Osteoblast (primary cell): Measurements from ENCODE around the gene SLC48A1. TPM values are rescaled to one million over a fixed set of nuclear protein-coding genes. Genes with fewer than 3 reads are reported as not detected.

Experiments
- DNase-seq: peaks from one replicate; pipeline ENCODE4 v3.0.0; 2011; ENCODE audit warnings: low spot score, mixed read lengths; ENCODE audit not compliant: insufficient read length; ENCODE audit errors: missing footprints
- H2AFZ ChIP-seq: 2 replicates; pipeline ENCODE4 v1.6.0; 2011; ENCODE audit warnings: mild to moderate bottlenecking, low read length
- H3K27ac ChIP-seq: 2 replicates; pipeline ENCODE4 v1.5.1; 2011; ENCODE audit warnings: mild to moderate bottlenecking, low read depth, low read length, moderate library complexity
- H3K27me3 ChIP-seq: 2 replicates; pipeline ENCODE4 v1.6.0; 2012; ENCODE audit warnings: mild to moderate bottlenecking, control low read depth, inconsistent platforms, low read length, moderate library complexity; ENCODE audit not compliant: insufficient read depth
- H3K36me3 ChIP-seq: 2 replicates; pipeline ENCODE4 v1.5.1; 2011; ENCODE audit warnings: mild to moderate bottlenecking, low read length, control low read depth, moderate library complexity; ENCODE audit not compliant: insufficient read depth
- H3K4me1 ChIP-seq: 2 replicates; pipeline ENCODE4 v1.5.1; 2011; ENCODE audit warnings: mild to moderate bottlenecking, low read length, control low read depth, moderate library complexity; ENCODE audit not compliant: insufficient read depth
- H3K4me2 ChIP-seq: 2 replicates; pipeline ENCODE4 v1.6.0; 2011; ENCODE audit warnings: mild to moderate bottlenecking, low read length; ENCODE audit not compliant: insufficient read depth
- H3K4me3 ChIP-seq: fragments of 200-600 bp; sonication (generic); 3 replicates; pipeline ENCODE4 v1.5.1; 2012; ENCODE audit warnings: mild to moderate bottlenecking, low read length, inconsistent platforms; ENCODE audit not compliant: insufficient read depth
- H3K79me2 ChIP-seq: 2 replicates; pipeline ENCODE4 v1.6.0; 2012; ENCODE audit warnings: mild to moderate bottlenecking, low read length, control low read depth, inconsistent platforms; ENCODE audit not compliant: insufficient read depth
- H3K9me3 ChIP-seq: 2 replicates; pipeline ENCODE4 v1.5.1; 2011; ENCODE audit warnings: low read depth, low read length, control low read depth
- H4K20me1 ChIP-seq: 2 replicates; pipeline ENCODE4 v1.6.0; 2012; ENCODE audit warnings: mild to moderate bottlenecking, low read length, control low read depth; ENCODE audit not compliant: insufficient read depth
- total RNA-seq: library from RNA; depleted of rRNA; stranded (reverse); fragments of >200 nt; gene quantifications from 2 replicates; pipeline ENCODE4 v1.2.3, GENCODE V29; 2012
- TF ChIP-seq, protein P1 (sequence below): IDR thresholded peaks from 2 replicates; pipeline ENCODE4 v1.5.1; 2011; ENCODE audit warnings: mild to moderate bottlenecking, low read depth, low read length, moderate library complexity; ENCODE audit errors: extremely low read depth

SLC48A1 gene
- total RNA-seq, 1 donor, result 19.2 TPM

DNA sequence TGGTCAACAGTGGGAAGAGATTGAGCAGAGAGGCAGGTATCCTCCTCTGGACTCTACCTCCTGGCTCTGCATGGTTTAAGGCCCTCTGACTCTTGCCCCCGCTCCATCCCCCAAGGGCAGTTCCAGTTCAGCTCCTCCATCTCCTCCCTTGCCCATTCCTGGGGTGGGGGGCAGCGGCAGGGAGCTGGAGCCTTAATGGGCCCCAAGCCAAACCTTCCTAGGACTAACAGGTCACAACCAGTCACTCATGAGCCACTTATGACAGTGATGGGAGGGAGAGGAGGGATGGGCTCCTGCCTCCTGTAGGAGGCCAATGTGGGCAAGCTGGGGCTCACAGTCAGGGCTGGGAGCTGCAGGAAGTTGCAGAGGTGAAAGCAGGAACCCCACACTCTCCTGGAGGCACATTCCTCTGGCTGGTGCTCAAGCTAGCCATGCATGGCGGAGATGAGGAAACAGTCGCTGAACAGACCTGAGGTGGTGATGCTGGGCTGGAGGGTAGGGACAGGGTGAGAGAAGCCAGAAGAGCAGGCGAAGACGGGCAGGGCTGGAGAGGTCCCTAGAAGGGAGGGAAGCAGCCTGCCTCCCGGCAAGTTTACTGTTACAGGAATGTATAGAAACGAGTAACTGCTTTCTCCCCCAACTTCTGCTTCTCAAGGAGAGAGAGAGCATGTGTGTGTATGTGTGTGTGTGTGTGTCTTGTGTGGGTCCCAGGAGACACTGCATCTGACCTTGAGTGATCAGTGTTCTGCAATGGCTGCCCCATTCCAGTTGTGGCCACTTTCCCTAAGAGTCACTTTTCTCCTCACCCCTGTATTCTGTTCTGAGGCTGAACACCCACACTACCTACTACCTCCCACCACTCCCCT lies 9.3 kb upstream of the SLC48A1 start:
- H3K9me3 ChIP-seq, result no peaks in the 10 kb centered on the region
- no peak overlapping the region for H3K4me3 ChIP-seq
- no peaks in the 10 kb centered on the region for H3K36me3 ChIP-seq
- DNase-seq, result no peak
- no peaks in the 10 kb centered on the region for H3K79me2 ChIP-seq
- no peak overlapping the region for H3K4me2 ChIP-seq
- TF ChIP-seq, protein P1, sequence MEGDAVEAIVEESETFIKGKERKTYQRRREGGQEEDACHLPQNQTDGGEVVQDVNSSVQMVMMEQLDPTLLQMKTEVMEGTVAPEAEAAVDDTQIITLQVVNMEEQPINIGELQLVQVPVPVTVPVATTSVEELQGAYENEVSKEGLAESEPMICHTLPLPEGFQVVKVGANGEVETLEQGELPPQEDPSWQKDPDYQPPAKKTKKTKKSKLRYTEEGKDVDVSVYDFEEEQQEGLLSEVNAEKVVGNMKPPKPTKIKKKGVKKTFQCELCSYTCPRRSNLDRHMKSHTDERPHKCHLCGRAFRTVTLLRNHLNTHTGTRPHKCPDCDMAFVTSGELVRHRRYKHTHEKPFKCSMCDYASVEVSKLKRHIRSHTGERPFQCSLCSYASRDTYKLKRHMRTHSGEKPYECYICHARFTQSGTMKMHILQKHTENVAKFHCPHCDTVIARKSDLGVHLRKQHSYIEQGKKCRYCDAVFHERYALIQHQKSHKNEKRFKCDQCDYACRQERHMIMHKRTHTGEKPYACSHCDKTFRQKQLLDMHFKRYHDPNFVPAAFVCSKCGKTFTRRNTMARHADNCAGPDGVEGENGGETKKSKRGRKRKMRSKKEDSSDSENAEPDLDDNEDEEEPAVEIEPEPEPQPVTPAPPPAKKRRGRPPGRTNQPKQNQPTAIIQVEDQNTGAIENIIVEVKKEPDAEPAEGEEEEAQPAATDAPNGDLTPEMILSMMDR, result no peak
- peaks cover 19% of the 10 kb centered on the region for H3K4me1 ChIP-seq
- H3K27ac ChIP-seq, result no peak overlapping the region
- H4K20me1 ChIP-seq, result no peaks in the 10 kb centered on the region
- no peak overlapping the region for H2AFZ ChIP-seq
- H3K27me3 ChIP-seq, result no peaks in the 10 kb centered on the region

DNA sequence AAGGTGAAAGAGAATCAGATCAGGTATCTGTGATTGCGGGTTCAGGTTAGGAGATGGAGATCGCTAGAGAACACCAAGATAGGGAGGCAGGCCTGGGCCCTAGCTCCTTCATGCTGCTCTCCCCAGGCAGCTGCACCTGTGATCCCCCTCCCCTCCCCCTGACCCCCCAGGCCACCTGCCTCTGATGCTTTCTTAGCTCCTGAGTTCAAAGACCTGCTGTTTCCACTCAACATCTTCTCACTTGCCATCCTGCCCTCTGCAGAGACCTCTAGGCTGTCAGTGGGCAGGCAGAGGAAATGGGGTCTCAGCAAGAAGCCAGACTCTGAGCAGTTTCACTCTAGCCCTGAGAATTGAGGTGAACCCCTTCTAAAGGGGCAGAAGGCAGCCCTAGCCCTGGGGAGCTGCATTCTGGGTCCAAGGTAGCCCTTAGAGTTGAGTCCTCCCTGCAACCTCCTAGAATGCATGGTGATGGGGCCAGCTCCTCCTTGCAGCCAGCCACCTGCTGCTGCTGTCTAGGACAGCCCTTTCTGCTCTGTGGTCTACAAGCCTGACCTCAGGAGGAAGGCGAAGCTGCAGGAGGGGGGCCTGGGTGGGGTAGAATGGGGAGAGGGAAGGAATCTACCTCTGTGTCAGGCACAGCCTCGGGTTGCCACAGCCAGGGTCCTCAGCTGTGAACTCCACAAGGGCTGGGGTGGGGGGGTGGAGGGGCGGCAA lies 6.4 kb upstream of the SLC48A1 start:
- Histone ChIP-seq H3K27me3 (no peaks in the 10 kb centered on the region), H3K9me3 (no peaks in the 10 kb centered on the region), H3K4me3 (no peak overlapping the region), H3K36me3 (no peaks in the 10 kb centered on the region), H3K27ac (no peak overlapping the region), H3K79me2 (no peaks in the 10 kb centered on the region), H2AFZ (no peak overlapping the region), H3K4me1 (peaks cover 18% of the 10 kb centered on the region), H4K20me1 (no peaks in the 10 kb centered on the region), H3K4me2 (no peak overlapping the region)
- TF ChIP-seq, protein P1, result no peak
- peak; percentile 69 for DNase-seq

DNA sequence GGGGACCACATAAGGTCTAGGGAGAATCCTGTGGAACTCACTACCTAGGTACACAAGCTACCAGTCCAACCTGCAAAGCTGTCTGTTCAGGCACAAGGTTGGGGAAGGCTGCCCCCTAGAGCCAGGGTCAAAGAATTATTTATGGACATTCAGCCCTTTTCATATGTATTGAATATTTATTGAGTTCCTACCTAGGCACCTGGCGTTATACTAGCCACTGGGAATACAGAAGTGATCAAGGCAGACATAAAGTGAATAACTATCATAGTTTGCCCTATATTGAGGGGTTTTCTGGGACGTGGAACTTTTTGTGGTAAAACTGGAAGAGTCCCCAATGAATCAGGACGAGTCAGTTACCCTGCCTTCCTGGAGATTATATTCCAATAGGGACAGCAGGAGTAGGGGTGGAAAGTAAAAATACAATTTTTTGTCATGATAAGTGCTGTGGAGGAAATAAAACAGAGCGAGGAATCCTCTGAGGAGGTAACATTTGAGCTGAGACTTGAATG lies 5.8 kb upstream of the SLC48A1 start:
- Histone ChIP-seq H3K27me3 (no peaks in the 10 kb centered on the region), H3K36me3 (no peaks in the 10 kb centered on the region), H3K4me1 (peaks cover 18% of the 10 kb centered on the region), H2AFZ (no peak overlapping the region), H3K27ac (no peak overlapping the region), H3K4me3 (no peak overlapping the region), H3K79me2 (no peaks in the 10 kb centered on the region), H3K9me3 (no peaks in the 10 kb centered on the region), H3K4me2 (no peak overlapping the region), H4K20me1 (no peaks in the 10 kb centered on the region)
- DNase-seq, result peak; percentile 88
- TF ChIP-seq, protein P1, result peak; percentile 65

DNA sequence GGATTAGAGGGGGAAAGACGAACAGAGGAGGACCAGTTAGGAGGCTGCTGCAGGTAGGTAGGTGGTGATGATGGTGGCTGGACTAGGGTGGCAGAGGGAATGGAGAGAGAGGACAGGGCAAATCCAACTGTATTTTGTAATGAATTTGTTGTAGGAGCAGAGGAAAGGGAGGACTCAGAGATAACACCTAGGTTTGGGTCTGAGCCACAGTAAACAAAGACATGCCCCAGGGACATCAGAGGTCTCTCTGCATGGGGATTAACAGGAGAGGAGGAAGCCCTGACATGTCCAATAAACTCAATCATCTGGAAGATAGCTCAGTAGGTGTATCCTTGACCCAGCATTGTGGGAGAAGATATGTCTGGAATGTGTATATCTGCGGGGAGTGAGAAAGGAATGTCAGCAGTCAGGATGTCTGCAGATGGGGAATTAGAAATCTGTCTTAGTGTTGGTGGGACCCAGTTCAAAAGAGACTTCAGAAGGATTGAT lies 4.7 kb upstream of the SLC48A1 start:
- H3K27me3 ChIP-seq, result no peaks in the 10 kb centered on the region
- H3K79me2 ChIP-seq, result no peaks in the 10 kb centered on the region
- H3K36me3 ChIP-seq, result no peaks in the 10 kb centered on the region
- no peaks in the 10 kb centered on the region for H3K9me3 ChIP-seq
- H3K4me2 ChIP-seq, result no peak overlapping the region
- no peak overlapping the region for H2AFZ ChIP-seq
- no peak overlapping the region for H3K27ac ChIP-seq
- peaks cover 18% of the 10 kb centered on the region for H3K4me1 ChIP-seq
- no peaks in the 10 kb centered on the region for H4K20me1 ChIP-seq
- TF ChIP-seq, protein P1, result no peak
- DNase-seq, result peak; percentile 59
- H3K4me3 ChIP-seq, result no peak overlapping the region
